K562 (cell line): Measurements from ENCODE around the gene ZNF669. TPM values are rescaled to one million over a fixed set of nuclear protein-coding genes. Genes with fewer than 3 reads are reported as not detected.

Experiments used
- FIP1L1 ChIP-seq: fragments of 200-400 bp; formaldehyde crosslinking; IDR thresholded peaks from 2 replicates; pipeline ENCODE4 v1.6.1; 2018; ENCODE audit warnings: mild to moderate bottlenecking, low read depth, low read length; ENCODE audit not compliant: poor library complexity, severe bottlenecking
- HDAC8 ChIP-seq: fragments of 450-650 bp; IDR thresholded peaks from 2 replicates; pipeline ENCODE4 v1.6.1; 2016; ENCODE audit warnings: mild to moderate bottlenecking, missing genetic modification characterization, moderate library complexity, missing compliant biosample characterization
- PCBP2 ChIP-seq: fragments of 200-400 bp; formaldehyde crosslinking; IDR thresholded peaks from 2 replicates; pipeline ENCODE4 v1.6.1; 2018; ENCODE audit warnings: low read length, low read depth, mild to moderate bottlenecking, moderate library complexity; ENCODE audit not compliant: poor library complexity, severe bottlenecking
- SMAD1 ChIP-seq: fragments of 150-350 bp; IDR thresholded peaks from 2 replicates; pipeline ENCODE4 v1.6.1; 2014; ENCODE audit warnings: low read length, low read depth; ENCODE audit not compliant: partially characterized antibody
- SPI1 ChIP-seq: IDR thresholded peaks from 2 replicates; pipeline ENCODE4 v1.6.1; 2011; ENCODE audit warnings: low read depth, low read length, control low read depth, borderline replicate concordance
- SRSF9 ChIP-seq: fragments of 200-400 bp; formaldehyde crosslinking; IDR thresholded peaks from 2 replicates; pipeline ENCODE4 v1.6.1; 2017; ENCODE audit warnings: low read depth, low read length, borderline replicate concordance
- ZBTB17 ChIP-seq: fragments of 450-650 bp; formaldehyde crosslinking; IDR thresholded peaks from 2 replicates; pipeline ENCODE4 v1.4.0; 2020; ENCODE audit warnings: mild to moderate bottlenecking
- ZBTB7A ChIP-seq: IDR thresholded peaks from 2 replicates; pipeline ENCODE4 v1.6.1; 2011; ENCODE audit warnings: low read depth, mild to moderate bottlenecking, low read length, moderate library complexity, borderline replicate concordance; ENCODE audit not compliant: control insufficient read depth
- ZNF76 ChIP-seq: fragments of 250-450 bp; sonication (Bioruptor Pico); IDR thresholded peaks from 2 replicates; pipeline ENCODE4 v1.4.0; 2020; ENCODE audit warnings: mild to moderate bottlenecking, moderate library complexity, borderline replicate concordance
- polyA plus RNA-seq, 8 experiments: library from polyadenylated mRNA; depleted of rRNA in 4 of 8; stranded (reverse) in 5 of 8; unstranded in 3 of 8; fragments of >200 nt; fragmentation: Nextera tagmentation in 2 of 8; fragmentation: Illumina TruSeq in 1 of 8; extraction: Ambion mirVana in 2 of 8; extraction: Trizol in 1 of 8; gene quantifications; 2 replicates each; pipeline versions ENCODE4 v1.2.1 to v1.2.3, GENCODE V29; 2011 to 2014; ENCODE audit warnings: inconsistent platforms in 1 of 8, missing spikeins in 1 of 8
- total RNA-seq, 7 experiments: library from RNA; depleted of rRNA in 6 of 7; stranded (reverse); fragments of >200 nt in 6 of 7; fragmentation: Illumina TruSeq in 2 of 7; extraction: Trizol in 2 of 7; gene quantifications; 2 replicates each; pipeline versions ENCODE4 v1.2.1 to v1.2.3, GENCODE V29; 2011 to 2021; ENCODE audit warnings: low replicate concordance in 1 of 7
- TF ChIP-seq, protein P1 (sequence below), 2 experiments: fragments of 450-650 bp; IDR thresholded peaks; 2 replicates each; pipeline ENCODE4 v1.6.1; 2016

ZNF669 gene
- total and polyA plus RNA-seq, 9 of the 15 experiments (the other 6 are each of a cell fraction or from before 2014, with no cell fraction given): 5.3 to 18.3 (median 10.2) TPM

DNA sequence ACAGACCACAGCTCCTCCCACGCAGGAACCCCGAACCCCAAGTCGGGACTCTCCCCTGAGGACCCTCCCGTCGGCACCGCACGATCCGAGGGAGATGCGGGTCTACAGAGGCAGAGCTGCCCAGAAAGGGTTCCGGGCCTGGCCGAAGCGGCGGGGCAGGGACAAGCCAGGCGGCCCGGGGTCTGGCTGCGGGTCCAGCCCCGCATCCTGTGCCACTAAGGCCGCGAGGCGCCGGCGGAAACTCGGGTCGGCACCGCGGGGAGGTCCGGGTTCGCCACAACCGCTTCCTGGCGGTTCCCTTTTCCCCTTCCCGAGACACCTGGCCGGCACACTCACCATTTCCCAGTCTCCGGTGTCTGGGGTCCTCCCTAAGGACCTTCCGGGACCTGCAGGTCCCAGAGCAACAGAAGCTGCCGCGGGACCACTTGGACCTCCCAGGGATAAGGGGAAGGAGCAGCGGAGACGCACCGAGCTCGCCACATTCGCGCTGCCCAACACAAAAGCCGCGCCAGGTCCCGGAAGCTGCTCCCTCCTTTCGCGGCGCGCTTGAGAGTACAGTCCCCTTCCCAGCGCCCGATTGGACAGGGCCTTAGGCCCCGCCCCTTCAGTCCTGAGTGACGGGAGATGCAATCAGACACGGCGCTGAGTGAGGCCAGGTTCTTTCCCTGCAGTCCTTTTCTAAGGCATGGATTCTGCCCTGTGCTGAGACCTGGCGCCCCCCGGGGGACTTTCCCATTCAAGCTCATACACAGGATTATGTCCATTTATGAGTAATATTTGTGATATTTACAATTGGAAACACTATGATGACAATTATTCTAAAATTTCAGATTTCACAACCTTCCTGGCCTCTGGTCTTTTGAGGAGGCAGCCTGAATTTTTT, 25.7 kb downstream of the ZNF669 start, which contains the start of gene ZNF670 (continued):
- TF ChIP-seq ZBTB17 (CRISPR knock-in tag): peak; percentile 72
- peak; percentile 64; the same call in 1 of the 2 replicates for TF ChIP-seq ZBTB7A
- no peak for TF ChIP-seq PCBP2
- 0 out of 2 replicates have a peak, but pooled peaks have one; percentile 60 for TF ChIP-seq ZNF76
- peak; percentile 66 for TF ChIP-seq FIP1L1
- TF ChIP-seq, protein P1, sequence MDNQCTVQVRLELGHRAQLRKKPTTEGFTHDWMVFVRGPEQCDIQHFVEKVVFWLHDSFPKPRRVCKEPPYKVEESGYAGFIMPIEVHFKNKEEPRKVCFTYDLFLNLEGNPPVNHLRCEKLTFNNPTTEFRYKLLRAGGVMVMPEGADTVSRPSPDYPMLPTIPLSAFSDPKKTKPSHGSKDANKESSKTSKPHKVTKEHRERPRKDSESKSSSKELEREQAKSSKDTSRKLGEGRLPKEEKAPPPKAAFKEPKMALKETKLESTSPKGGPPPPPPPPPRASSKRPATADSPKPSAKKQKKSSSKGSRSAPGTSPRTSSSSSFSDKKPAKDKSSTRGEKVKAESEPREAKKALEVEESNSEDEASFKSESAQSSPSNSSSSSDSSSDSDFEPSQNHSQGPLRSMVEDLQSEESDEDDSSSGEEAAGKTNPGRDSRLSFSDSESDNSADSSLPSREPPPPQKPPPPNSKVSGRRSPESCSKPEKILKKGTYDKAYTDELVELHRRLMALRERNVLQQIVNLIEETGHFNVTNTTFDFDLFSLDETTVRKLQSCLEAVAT (IDR thresholded peaks at IDR 0.05): peak; percentile 90 to 94
- TF ChIP-seq SRSF9: no peak
- no peak for TF ChIP-seq SPI1
- no peak for TF ChIP-seq SMAD1
- no peak for TF ChIP-seq HDAC8 (tag)
